MM.1S (cell line): ENCODE results near the gene AARS2.
A peak's percentile ranks its signal among the peaks of the same experiment; 100 is the strongest.

Experiments
- DNase-seq: peaks from one replicate; pipeline ENCODE4 v3.0.0-alpha.2; 2015
- H2AFZ ChIP-seq: fragments of 300-600 bp; sonication (generic); 2 replicates; pipeline ENCODE4 v1.6.0; 2016; ENCODE audit warnings: antibody characterized with exemption, low read length
- H3F3A ChIP-seq: fragments of 300-600 bp; sonication (generic); 2 replicates; pipeline ENCODE4 v1.6.1; 2016; ENCODE audit warnings: mild to moderate bottlenecking, antibody characterized with exemption, low read length, moderate library complexity, mixed read lengths; ENCODE audit not compliant: insufficient read depth
- H3K27ac ChIP-seq: fragments of 300-600 bp; sonication (generic); 2 replicates; pipeline ENCODE4 v1.5.1; 2016; ENCODE audit warnings: mild to moderate bottlenecking, low read length
- H3K27me3 ChIP-seq: fragments of 300-600 bp; sonication (generic); replicated peaks from 2 replicates; pipeline ENCODE4 v1.6.0; 2016; ENCODE audit warnings: low read length; ENCODE audit not compliant: insufficient read depth
- H3K36me3 ChIP-seq: fragments of 300-600 bp; sonication (generic); replicated peaks from 2 replicates; pipeline ENCODE4 v1.6.1; 2016; ENCODE audit warnings: mild to moderate bottlenecking, low read length, mixed read lengths; ENCODE audit not compliant: insufficient read depth
- H3K4me1 ChIP-seq: fragments of 300-600 bp; sonication (generic); 2 replicates; pipeline ENCODE4 v1.6.1; 2016; ENCODE audit warnings: low read length, mixed read lengths
- H3K4me2 ChIP-seq: fragments of 300-600 bp; sonication (generic); 2 replicates; pipeline ENCODE4 v1.6.0; 2016; ENCODE audit warnings: low read depth, low read length
- H3K4me3 ChIP-seq: fragments of 300-600 bp; sonication (generic); 2 replicates; pipeline ENCODE4 v1.5.1; 2016; ENCODE audit warnings: low read length, mixed read lengths
- H3K79me2 ChIP-seq: fragments of 300-600 bp; sonication (generic); 2 replicates; pipeline ENCODE4 v1.6.1; 2016; ENCODE audit warnings: mixed run types, low read length, mixed read lengths
- H3K9ac ChIP-seq: fragments of 300-600 bp; sonication (generic); 2 replicates; pipeline ENCODE4 v1.6.1; 2016; ENCODE audit warnings: low read length, mixed read lengths
- H3K9me2 ChIP-seq: fragments of 300-600 bp; sonication (generic); replicated peaks from 2 replicates; pipeline ENCODE4 v1.6.1; 2016; ENCODE audit warnings: mild to moderate bottlenecking, low read length, mixed read lengths; ENCODE audit not compliant: insufficient read depth
- H3K9me3 ChIP-seq: fragments of 300-600 bp; sonication (generic); replicated peaks from 2 replicates; pipeline ENCODE4 v1.6.1; 2016; ENCODE audit warnings: mild to moderate bottlenecking, low read length, mixed read lengths; ENCODE audit not compliant: insufficient read depth
- H4K20me1 ChIP-seq: fragments of 300-600 bp; sonication (generic); 2 replicates; pipeline ENCODE4 v1.6.1; 2016; ENCODE audit warnings: mild to moderate bottlenecking, low read length, moderate library complexity, mixed read lengths; ENCODE audit not compliant: insufficient read depth
- EZH2 ChIP-seq: fragments of 300-600 bp; sonication (generic); optimal IDR thresholded peaks from 2 replicates; pipeline ENCODE3; 2017; ENCODE audit warnings: low read depth, mild to moderate bottlenecking, antibody characterized with exemption, low read length, mixed read lengths
- EZH2phosphoT487 ChIP-seq: fragments of 300-600 bp; sonication (generic); IDR thresholded peaks from 2 replicates; pipeline ENCODE4 v1.6.1; 2018; ENCODE audit warnings: antibody characterized with exemption, low read length
- TF ChIP-seq, protein P1 (sequence below): fragments of 300-600 bp; sonication (generic); IDR thresholded peaks from 2 replicates; pipeline ENCODE4 v1.5.1; 2016; ENCODE audit warnings: antibody characterized with exemption, low read length, mixed read lengths

The AARS2 gene

DNA sequence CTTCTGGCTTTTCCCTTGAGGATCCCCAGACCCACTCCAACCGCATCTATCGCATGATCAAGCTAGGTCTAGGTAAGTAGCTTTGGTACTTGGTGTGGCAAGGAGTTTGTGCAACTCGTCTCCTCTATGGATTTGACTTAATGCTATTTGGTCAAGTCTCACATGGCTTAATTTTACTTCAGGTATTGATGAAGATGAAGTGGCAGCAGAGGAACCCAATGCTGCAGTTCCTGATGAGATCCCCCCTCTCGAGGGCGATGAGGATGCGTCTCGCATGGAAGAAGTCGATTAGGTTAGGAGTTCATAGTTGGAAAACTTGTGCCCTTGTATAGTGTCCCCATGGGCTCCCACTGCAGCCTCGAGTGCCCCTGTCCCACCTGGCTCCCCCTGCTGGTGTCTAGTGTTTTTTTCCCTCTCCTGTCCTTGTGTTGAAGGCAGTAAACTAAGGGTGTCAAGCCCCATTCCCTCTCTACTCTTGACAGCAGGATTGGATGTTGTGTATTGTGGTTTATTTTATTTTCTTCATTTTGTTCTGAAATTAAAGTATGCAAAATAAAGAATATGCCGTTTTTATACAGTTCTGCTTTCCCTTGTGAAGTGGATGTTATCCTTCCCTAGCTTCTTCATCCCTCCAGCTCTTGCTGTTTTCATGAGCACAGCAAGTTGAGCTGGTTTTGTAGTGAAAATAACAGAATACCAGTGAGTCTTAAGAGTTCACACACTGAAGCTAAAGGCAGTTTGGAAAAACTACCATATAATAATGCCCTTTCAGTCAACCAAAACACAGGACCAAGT is 59.6 kb downstream of the AARS2 start:
- TF ChIP-seq EZH2, result no peak
- no peak for TF ChIP-seq EZH2phosphoT487
- TF ChIP-seq, protein P1, sequence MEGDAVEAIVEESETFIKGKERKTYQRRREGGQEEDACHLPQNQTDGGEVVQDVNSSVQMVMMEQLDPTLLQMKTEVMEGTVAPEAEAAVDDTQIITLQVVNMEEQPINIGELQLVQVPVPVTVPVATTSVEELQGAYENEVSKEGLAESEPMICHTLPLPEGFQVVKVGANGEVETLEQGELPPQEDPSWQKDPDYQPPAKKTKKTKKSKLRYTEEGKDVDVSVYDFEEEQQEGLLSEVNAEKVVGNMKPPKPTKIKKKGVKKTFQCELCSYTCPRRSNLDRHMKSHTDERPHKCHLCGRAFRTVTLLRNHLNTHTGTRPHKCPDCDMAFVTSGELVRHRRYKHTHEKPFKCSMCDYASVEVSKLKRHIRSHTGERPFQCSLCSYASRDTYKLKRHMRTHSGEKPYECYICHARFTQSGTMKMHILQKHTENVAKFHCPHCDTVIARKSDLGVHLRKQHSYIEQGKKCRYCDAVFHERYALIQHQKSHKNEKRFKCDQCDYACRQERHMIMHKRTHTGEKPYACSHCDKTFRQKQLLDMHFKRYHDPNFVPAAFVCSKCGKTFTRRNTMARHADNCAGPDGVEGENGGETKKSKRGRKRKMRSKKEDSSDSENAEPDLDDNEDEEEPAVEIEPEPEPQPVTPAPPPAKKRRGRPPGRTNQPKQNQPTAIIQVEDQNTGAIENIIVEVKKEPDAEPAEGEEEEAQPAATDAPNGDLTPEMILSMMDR, result peak; percentile 49
- Histone ChIP-seq H3K27me3 (no peaks in the 10 kb centered on the region), H3K9me3 (no peaks in the 10 kb centered on the region), H3K27ac (no peak overlapping the region; the same call in 1 of the 2 replicates), H3F3A (peaks cover 89% of the 10 kb centered on the region), H3K4me3 (no peak overlapping the region), H3K9ac (no peak overlapping the region), H4K20me1 (peaks cover 60% of the 10 kb centered on the region), H3K4me1 (peaks cover 48% of the 10 kb centered on the region), H3K79me2 (peaks cover 75% of the 10 kb centered on the region), H3K4me2 (no peak overlapping the region), H2AFZ (no peak overlapping the region), H3K9me2 (no peaks in the 10 kb centered on the region), H3K36me3 (peaks cover 20% of the 10 kb centered on the region)
- DNase-seq, result peak; percentile 39

DNA sequence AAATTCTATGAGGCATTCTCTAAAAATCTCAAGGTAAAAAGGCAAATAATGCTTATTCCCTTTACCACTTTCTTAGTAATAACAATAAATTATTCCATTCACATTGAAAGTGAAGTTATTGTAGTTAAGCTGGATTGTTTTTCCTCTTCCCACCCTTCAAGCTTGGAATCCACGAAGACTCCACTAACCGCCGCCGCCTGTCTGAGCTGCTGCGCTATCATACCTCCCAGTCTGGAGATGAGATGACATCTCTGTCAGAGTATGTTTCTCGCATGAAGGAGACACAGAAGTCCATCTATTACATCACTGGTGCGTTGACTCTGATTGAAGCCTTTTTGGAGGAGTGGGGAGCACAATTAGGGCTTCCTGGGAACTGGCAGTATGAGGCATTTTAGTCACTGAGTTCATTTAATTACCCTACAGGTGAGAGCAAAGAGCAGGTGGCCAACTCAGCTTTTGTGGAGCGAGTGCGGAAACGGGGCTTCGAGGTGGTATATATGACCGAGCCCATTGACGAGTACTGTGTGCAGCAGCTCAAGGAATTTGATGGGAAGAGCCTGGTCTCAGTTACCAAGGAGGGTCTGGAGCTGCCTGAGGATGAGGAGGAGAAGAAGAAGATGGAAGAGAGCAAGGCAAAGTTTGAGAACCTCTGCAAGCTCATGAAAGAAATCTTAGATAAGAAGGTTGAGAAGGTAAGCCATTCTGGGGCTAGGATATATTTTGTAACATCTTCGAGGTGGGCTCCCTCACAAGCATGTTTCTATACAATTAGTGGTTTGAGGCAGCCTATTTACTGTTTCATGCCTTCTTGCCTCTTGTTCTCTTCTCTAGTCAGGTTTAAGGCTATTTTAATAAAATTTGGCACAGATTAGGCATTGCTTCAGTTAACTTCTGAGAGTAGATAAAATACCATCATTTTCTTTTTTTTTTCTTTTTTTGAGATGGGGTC is 61.3 kb downstream of the AARS2 start:
- H3K27me3 ChIP-seq, result no peaks in the 10 kb centered on the region
- H4K20me1 ChIP-seq, result peaks cover 72% of the 10 kb centered on the region
- TF ChIP-seq EZH2phosphoT487 (no peak), EZH2 (no peak)
- TF ChIP-seq, protein P1, result no peak
- H3K36me3 ChIP-seq, result peaks cover 20% of the 10 kb centered on the region
- no peak overlapping the region for H2AFZ ChIP-seq
- peak overlapping the region; percentile 5; the same call in 1 of the 2 replicates for H3K4me2 ChIP-seq
- no peak overlapping the region for H3K9ac ChIP-seq
- H3K79me2 ChIP-seq, result peaks cover 88% of the 10 kb centered on the region
- H3K4me1 ChIP-seq, result peaks cover 45% of the 10 kb centered on the region
- H3K27ac ChIP-seq, result no peak overlapping the region
- peaks cover 95% of the 10 kb centered on the region for H3F3A ChIP-seq
- no peak overlapping the region for H3K4me3 ChIP-seq
- no peak for DNase-seq
- H3K9me3 ChIP-seq, result no peaks in the 10 kb centered on the region
- H3K9me2 ChIP-seq, result no peaks in the 10 kb centered on the region

DNA sequence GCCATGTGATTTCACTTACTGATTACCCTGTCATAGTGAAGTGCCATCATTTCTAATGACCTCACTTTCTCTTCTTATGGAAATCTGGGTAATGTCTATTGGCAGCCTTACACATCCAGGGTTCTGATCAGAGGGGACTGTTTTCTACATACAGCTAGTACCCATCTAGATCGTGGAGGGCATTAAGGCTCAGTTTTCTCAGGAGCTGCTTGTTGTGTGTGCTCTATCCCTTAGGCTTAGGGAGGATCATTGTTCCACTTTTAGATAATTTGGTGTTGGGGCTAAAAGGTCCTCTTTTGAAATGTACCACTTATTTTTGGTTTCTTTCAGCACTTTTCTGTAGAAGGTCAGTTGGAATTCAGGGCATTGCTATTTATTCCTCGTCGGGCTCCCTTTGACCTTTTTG is 62.4 kb downstream of the AARS2 start:
- no peak for TF ChIP-seq EZH2phosphoT487
- TF ChIP-seq EZH2, result no peak
- TF ChIP-seq, protein P1, result no peak
- Histone ChIP-seq H3K4me3 (no peak overlapping the region), H4K20me1 (peaks cover 71% of the 10 kb centered on the region), H2AFZ (no peak overlapping the region), H3K27me3 (no peaks in the 10 kb centered on the region), H3K79me2 (peaks cover 82% of the 10 kb centered on the region), H3K9me3 (no peaks in the 10 kb centered on the region), H3F3A (peaks cover 84% of the 10 kb centered on the region), H3K4me1 (peaks cover 42% of the 10 kb centered on the region), H3K36me3 (peaks cover 20% of the 10 kb centered on the region), H3K9me2 (no peaks in the 10 kb centered on the region), H3K27ac (no peak overlapping the region), H3K9ac (no peak overlapping the region), H3K4me2 (peak overlapping the region; percentile 39; the same call in 1 of the 2 replicates)
- DNase-seq, result no peak
